Measurements from ENCODE around the gene SLCO3A1. TPM values are rescaled to one million over a fixed set of nuclear protein-coding genes. Genes with fewer than 3 reads are reported as not detected.

The SLCO3A1 gene
- total RNA-seq, 1 experiment from 2014 or later = 10.1 TPM

- Mint-ChIP-seq H3K9me3 (ENCODE audit: unreplicated experiment) (no peaks in the 10 kb centered on the region), H3K36me3 (ENCODE audit: insufficient read depth, unreplicated experiment) (peaks cover 7% of the 10 kb centered on the region), H3K4me3 (ENCODE audit: unreplicated experiment) (no peak overlapping the region), H3K27me3 (ENCODE audit: insufficient read depth, unreplicated experiment) (no peaks in the 10 kb centered on the region), H3K4me1 (ENCODE audit: insufficient read depth, unreplicated experiment) (no peaks in the 10 kb centered on the region), H3K27ac (ENCODE audit: low read depth, unreplicated experiment) (no peak overlapping the region)
- TF ChIP-seq CTCF (IDR thresholded peaks at IDR 0.05; ENCODE audit: unreplicated experiment) = no peak
- no peak for DNase-seq (ENCODE audit: unreplicated experiment)
- BruUV-seq (replicated peaks) = no TSS peak
- ChIA-PET CTCF (no interaction called here), POLR2A (no interaction called here)
- intact Hi-C loops (cut with micrococcal nuclease) = no loop called here
Observed at GRCh38 chr15:92166751-92167405, 313.4 kb downstream of the SLCO3A1 start.

GRCh38 chr15:92167451-92167850 is 313.9 kb downstream of the SLCO3A1 start:
- Mint-ChIP-seq H3K27me3 (ENCODE audit: insufficient read depth, unreplicated experiment) (no peaks in the 10 kb centered on the region), H3K9me3 (ENCODE audit: unreplicated experiment) (no peaks in the 10 kb centered on the region), H3K36me3 (ENCODE audit: insufficient read depth, unreplicated experiment) (peaks cover 7% of the 10 kb centered on the region), H3K4me3 (ENCODE audit: unreplicated experiment) (no peak overlapping the region), H3K27ac (ENCODE audit: low read depth, unreplicated experiment) (no peak overlapping the region), H3K4me1 (ENCODE audit: insufficient read depth, unreplicated experiment) (no peaks in the 10 kb centered on the region)
- intact Hi-C loops (cut with micrococcal nuclease) = no loop called here
- ChIA-PET CTCF (interaction anchor here (0.7 kb wide), 1 partner anchor 77 kb away, joined by 3 read pairs; no protein-coding TSS in a partner anchor), POLR2A (no interaction called here)
- BruUV-seq (replicated peaks) = no TSS peak
- DNase-seq (ENCODE audit: unreplicated experiment) = no peak
- no peak for TF ChIP-seq CTCF (IDR thresholded peaks at IDR 0.05; ENCODE audit: unreplicated experiment)

GRCh38 chr15:92168066-92168683 is 314.7 kb downstream of the SLCO3A1 start:
- Mint-ChIP-seq H3K27me3 (ENCODE audit: insufficient read depth, unreplicated experiment) (no peaks in the 10 kb centered on the region), H3K9me3 (ENCODE audit: unreplicated experiment) (no peaks in the 10 kb centered on the region), H3K4me3 (ENCODE audit: unreplicated experiment) (no peak overlapping the region), H3K4me1 (ENCODE audit: insufficient read depth, unreplicated experiment) (no peaks in the 10 kb centered on the region), H3K27ac (ENCODE audit: low read depth, unreplicated experiment) (no peak overlapping the region), H3K36me3 (ENCODE audit: insufficient read depth, unreplicated experiment) (peaks cover 2% of the 10 kb centered on the region)
- CTCF ChIA-PET = interaction anchor here (0.7 kb wide), 1 partner anchor 77 kb away, joined by 3 read pairs; no protein-coding TSS in a partner anchor
- POLR2A ChIA-PET = no interaction called here
- BruUV-seq (replicated peaks) = no TSS peak
- DNase-seq (ENCODE audit: unreplicated experiment) = no peak
- no peak for TF ChIP-seq CTCF (IDR thresholded peaks at IDR 0.05; ENCODE audit: unreplicated experiment)
- intact Hi-C loops (cut with micrococcal nuclease) = no loop called here

GRCh38 chr15:92170897-92171296 is 317.4 kb downstream of the SLCO3A1 start:
- no peaks in the 10 kb centered on the region for H3K36me3 Mint-ChIP-seq (ENCODE audit: insufficient read depth, unreplicated experiment)
- CTCF ChIA-PET = no interaction called here
- no peak for DNase-seq (ENCODE audit: unreplicated experiment)
- H3K4me1 Mint-ChIP-seq (ENCODE audit: insufficient read depth, unreplicated experiment) = no peaks in the 10 kb centered on the region
- no TSS peak for BruUV-seq (replicated peaks)
- POLR2A ChIA-PET = no interaction called here
- no peaks in the 10 kb centered on the region for H3K27me3 Mint-ChIP-seq (ENCODE audit: insufficient read depth, unreplicated experiment)
- H3K9me3 Mint-ChIP-seq (ENCODE audit: unreplicated experiment) = no peaks in the 10 kb centered on the region
- intact Hi-C loops (cut with micrococcal nuclease) = no loop called here
- no peak for TF ChIP-seq CTCF (IDR thresholded peaks at IDR 0.05; ENCODE audit: unreplicated experiment)
- no peak overlapping the region for H3K4me3 Mint-ChIP-seq (ENCODE audit: unreplicated experiment)
- no peak overlapping the region for H3K27ac Mint-ChIP-seq (ENCODE audit: low read depth, unreplicated experiment)
